Spleen (tissue), 11 donors: ENCODE results near the gene RASSF5. TPM values are rescaled to one million over a fixed set of nuclear protein-coding genes. Genes with fewer than 3 reads are reported as not detected.

Experiments
- DNase-seq: peaks from one replicate; pipeline ENCODE4 v3.0.0-alpha.2; 2020
- H3K27ac ChIP-seq, 8 donors: fragments of 200-600 bp; sonication (generic) in 7 of 8; 1 replicate in 4 of 8; 2 replicates in 4 of 8; pipeline versions ENCODE4 v1.5.0 to v1.8.0; 2016 to 2021; ENCODE audit warnings: inconsistent platforms in 4 of 8, mild to moderate bottlenecking in 4 of 8, moderate library complexity in 1 of 8
- H3K27me3 ChIP-seq, 7 donors: fragments of 200-600 bp; sonication (generic) in 6 of 7; replicated peaks in 1 of 7; 1 replicate in 4 of 7; 2 replicates in 3 of 7; pipeline versions ENCODE4 v1.5.0 to v1.8.0; 2016 to 2021; ENCODE audit warnings: inconsistent platforms in 3 of 7, mild to moderate bottlenecking in 1 of 7
- H3K36me3 ChIP-seq, 6 donors: fragments of 200-600 bp; sonication (generic) in 5 of 6; 1 replicate in 4 of 6; 2 replicates in 2 of 6; pipeline versions ENCODE4 v1.5.0 to v1.8.0; 2016 to 2021; ENCODE audit warnings: inconsistent platforms in 2 of 6
- H3K4me1 ChIP-seq, 6 donors: fragments of 200-600 bp; sonication (generic) in 5 of 6; 1 replicate in 3 of 6; 2 replicates in 3 of 6; pipeline versions ENCODE4 v1.5.0 to v1.8.0; 2016 to 2021; ENCODE audit warnings: inconsistent platforms in 3 of 6
- H3K4me3 ChIP-seq, 8 donors: fragments of 200-600 bp; sonication (generic) in 7 of 8; 1 replicate in 4 of 8; 2 replicates in 4 of 8; pipeline versions ENCODE4 v1.5.0 to v1.8.0; 2016 to 2021; ENCODE audit warnings: inconsistent platforms in 4 of 8, mild to moderate bottlenecking in 4 of 8, moderate library complexity in 2 of 8
- H3K9me3 ChIP-seq, 8 donors: fragments of 200-600 bp; sonication (generic) in 7 of 8; 1 replicate in 4 of 8; 2 replicates in 4 of 8; pipeline versions ENCODE4 v1.5.0 to v1.8.0; 2016 to 2021; ENCODE audit warnings: inconsistent platforms in 4 of 8
- POLR2A ChIP-seq, 3 donors: fragments of 450-650 bp; IDR thresholded peaks; one replicate each; pipeline ENCODE4 v1.5.1; 2017; ENCODE audit warnings: antibody characterized with exemption in 3 of 3, mild to moderate bottlenecking in 1 of 3
- POLR2AphosphoS5 ChIP-seq, 3 donors: sonication (generic); formaldehyde crosslinking; IDR thresholded peaks; one replicate each; pipeline ENCODE4 v1.5.1; 2017; ENCODE audit warnings: antibody characterized with exemption in 3 of 3
- WGBS, 5 donors: extraction: QIAGEN DNeasy Blood & Tissue Kit in 3 of 5; methylation state at CpG; one replicate each; pipeline versions ENCODE4 v1.1.5 to v1.1.7; 2013 to 2018; 5-methylcytosine and 5-hydroxymethylcytosine counted together
- intact Hi-C: fragments of 100-400 bp; cut with DNase I; formaldehyde crosslinking; loops from one replicate; pipeline ENCODE4 v1.15.0; 2023; ENCODE audit warnings: low total_unique reads
- polyA plus RNA-seq, 3 donors: library from polyadenylated mRNA; stranded (reverse); fragments of 200-250 nt; gene quantifications; one replicate each; pipeline ENCODE4 v1.2.1, GENCODE V29; 2013
- total RNA-seq, 7 donors: library from RNA; depleted of rRNA in 3 of 7; stranded (reverse); fragments of >200 nt in 3 of 7; fragmentation: NEBNext Ultra II Directional in 4 of 7; extraction: Animal tissue kit (Norgen Biotek cat#: 25700) in 4 of 7; gene quantifications; one replicate each; pipeline versions ENCODE4 v1.1.0 to v1.2.1, GENCODE V29; 2016 to 2021
- TF ChIP-seq, protein P1 (sequence below), 11 experiments: fragments of 200-600 bp in 7 of 11; fragments of 450-650 bp in 4 of 11; sonication (generic) in 4 of 11; IDR thresholded peaks in 8 of 11; conservative IDR thresholded peaks in 3 of 11; 1 replicate in 7 of 11; 2 replicates in 4 of 11; pipeline versions ENCODE4 v1.4.0 to v1.8.0; 2016 to 2021; ENCODE audit warnings: antibody characterized with exemption in 11 of 11, inconsistent platforms in 4 of 11, mild to moderate bottlenecking in 1 of 11
- donor health status: healthy with polysubstance abuse.
- donor health status: DM: no; HTN: no; CAD: no; lungs with moderate emphysema.
- donor health status: DM: no; HTN: no; CAD: no.
- donor health status: Bipolar disorder and iron deficiency.
- donor health status: healthy.
- donor health status: DM: no; HTN: no; CAD: no.
- donor health status: DM: yes; HTN: yes; CAD: no.

Gene RASSF5
- total and polyA plus RNA-seq, 10 donors: 32.2 to 168 (median 127) TPM

DNA sequence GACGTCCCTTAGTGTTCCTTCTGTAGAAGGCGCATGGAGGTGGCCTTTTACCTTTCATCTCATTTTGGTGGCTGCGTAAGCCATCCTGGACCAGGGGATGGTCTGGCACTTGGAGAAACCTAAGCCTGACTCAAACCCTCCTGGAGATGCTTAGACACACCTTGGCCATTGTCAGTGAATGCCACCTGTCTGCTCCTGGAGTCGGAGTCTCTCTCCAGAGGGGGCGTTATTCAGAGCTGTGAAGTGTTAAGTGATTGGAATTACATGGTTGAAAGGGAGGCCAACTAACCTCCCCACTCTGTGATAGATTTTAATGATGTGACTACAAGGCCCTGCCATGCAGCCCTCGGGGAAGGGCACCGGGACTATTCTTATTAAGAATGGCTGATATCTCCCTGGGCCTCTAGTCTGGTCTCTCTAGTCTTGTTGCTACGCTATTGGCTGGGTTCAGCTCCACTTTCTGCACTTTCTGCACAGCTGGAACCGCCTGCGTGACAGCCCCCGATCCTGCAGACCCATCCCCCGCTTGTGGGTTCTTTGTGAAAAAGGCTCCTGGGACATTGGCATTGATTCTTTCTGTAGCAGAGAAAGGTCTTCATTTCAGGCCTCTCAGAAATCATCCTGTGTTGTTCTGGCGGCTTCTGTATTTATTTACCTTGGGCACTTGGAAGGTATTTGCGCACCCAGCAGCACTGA, 4.2 kb downstream of the RASSF5 start:
- H3K36me3 ChIP-seq: no peaks in the 10 kb centered on the region
- H3K27ac ChIP-seq: peak overlapping the region in 7 of 8 donors; percentile 9 to 64 (median 51)
- 77 to 83% (median 82%) methylated on average over 14 of the region's 14 CpGs for WGBS, 5 donors
- DNase-seq: peak; percentile 31
- no peaks in the 10 kb centered on the region for H3K9me3 ChIP-seq
- TF ChIP-seq, protein P1, sequence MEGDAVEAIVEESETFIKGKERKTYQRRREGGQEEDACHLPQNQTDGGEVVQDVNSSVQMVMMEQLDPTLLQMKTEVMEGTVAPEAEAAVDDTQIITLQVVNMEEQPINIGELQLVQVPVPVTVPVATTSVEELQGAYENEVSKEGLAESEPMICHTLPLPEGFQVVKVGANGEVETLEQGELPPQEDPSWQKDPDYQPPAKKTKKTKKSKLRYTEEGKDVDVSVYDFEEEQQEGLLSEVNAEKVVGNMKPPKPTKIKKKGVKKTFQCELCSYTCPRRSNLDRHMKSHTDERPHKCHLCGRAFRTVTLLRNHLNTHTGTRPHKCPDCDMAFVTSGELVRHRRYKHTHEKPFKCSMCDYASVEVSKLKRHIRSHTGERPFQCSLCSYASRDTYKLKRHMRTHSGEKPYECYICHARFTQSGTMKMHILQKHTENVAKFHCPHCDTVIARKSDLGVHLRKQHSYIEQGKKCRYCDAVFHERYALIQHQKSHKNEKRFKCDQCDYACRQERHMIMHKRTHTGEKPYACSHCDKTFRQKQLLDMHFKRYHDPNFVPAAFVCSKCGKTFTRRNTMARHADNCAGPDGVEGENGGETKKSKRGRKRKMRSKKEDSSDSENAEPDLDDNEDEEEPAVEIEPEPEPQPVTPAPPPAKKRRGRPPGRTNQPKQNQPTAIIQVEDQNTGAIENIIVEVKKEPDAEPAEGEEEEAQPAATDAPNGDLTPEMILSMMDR (IDR thresholded peaks at IDR 0.05 in 8 of 11, conservative IDR thresholded peaks at IDR 0.05 in 3 of 11): no peak
- TF ChIP-seq POLR2A (IDR thresholded peaks at IDR 0.05): no peak
- TF ChIP-seq POLR2AphosphoS5 (IDR thresholded peaks at IDR 0.05): no peak
- intact Hi-C loops: no loop called here
- peak overlapping the region in 3 of 8 donors; percentile 76 to 93 (median 80) for H3K4me3 ChIP-seq
- peaks cover 10 to 88% (median 60%) of the 10 kb centered on the region in 6 donors for H3K4me1 ChIP-seq
- H3K27me3 ChIP-seq: peaks cover 0 to 53% (median 14%) of the 10 kb centered on the region in 7 donors

DNA sequence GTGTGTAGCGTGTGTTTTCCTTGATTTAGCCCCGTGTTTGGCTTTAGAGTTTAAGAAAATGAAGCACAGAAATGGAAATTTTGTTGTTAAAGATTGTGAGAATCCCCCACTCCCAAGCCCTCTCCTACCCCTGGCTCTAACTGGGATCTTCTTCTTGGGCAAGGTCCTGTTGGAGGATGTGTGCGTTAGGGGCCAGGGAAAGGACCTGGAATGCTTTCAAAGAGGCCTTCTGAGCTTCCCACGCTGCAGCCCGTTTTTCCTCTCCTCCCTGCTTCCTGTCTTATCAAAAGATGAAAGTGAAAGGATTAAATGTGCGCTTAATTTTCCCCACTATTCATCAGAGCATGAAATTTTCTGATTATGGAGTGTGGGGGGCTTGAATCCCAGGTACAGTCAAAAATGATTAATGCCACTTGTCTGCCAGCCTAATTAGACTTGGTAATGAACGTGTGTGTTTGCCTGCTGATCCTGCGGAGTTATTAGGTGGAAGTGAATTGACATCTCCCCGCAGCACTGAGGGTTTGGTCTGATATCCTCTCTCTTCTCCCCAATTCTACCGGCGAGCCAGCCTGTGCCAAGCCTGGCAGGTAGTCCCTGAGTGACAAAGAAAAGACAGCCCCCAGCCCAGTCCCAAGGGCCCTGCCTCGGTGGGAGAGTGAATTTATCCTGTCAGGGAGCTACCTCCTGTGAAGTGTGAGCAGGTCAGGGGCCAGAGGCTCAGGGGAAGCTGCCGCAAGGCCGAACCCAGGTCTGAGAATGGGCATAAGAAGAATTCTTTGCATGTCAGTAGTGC, 4.9 kb downstream of the RASSF5 start:
- 40 to 72% (median 52%) methylated on average over 13 to 14 of the region's 14 CpGs for WGBS, 5 donors
- Histone ChIP-seq H3K4me1 (peaks cover 10 to 88% (median 56%) of the 10 kb centered on the region in 6 donors), H3K27ac (peak overlapping the region; percentile 2 to 64 (median 48)), H3K9me3 (no peaks in the 10 kb centered on the region), H3K27me3 (peaks cover 0 to 45% (median 14%) of the 10 kb centered on the region in 7 donors), H3K4me3 (peak overlapping the region in 4 of 8 donors; percentile 2 to 93 (median 78)), H3K36me3 (no peaks in the 10 kb centered on the region)
- intact Hi-C loops: no loop called here
- TF ChIP-seq POLR2A (IDR thresholded peaks at IDR 0.05) (no peak), POLR2AphosphoS5 (IDR thresholded peaks at IDR 0.05) (no peak)
- TF ChIP-seq, protein P1 (IDR thresholded peaks at IDR 0.05 in 8 of 11, conservative IDR thresholded peaks at IDR 0.05 in 3 of 11): no peak
- peak; percentile 53 for DNase-seq

DNA sequence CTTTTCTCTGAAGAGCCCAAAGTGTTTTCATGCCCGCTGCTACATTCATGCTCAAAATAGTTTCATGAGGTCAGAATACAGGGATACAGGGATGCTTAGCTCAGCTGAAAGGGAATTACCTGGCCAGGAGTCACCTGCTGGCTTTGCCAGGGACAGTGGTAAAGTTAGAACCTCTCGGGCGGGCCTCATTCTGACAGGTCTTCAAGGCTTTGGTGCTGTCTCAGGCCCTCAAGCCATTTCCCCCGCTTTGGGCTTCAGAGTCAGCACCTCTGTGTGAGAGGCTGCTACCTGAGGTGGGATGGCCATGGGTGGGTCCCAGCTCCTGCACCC, 5.5 kb downstream of the RASSF5 start:
- WGBS, 5 donors: 86 to 100% (median 91%) methylated on average over 4 of the region's 4 CpGs
- DNase-seq: peak; percentile 41
- intact Hi-C loops: no loop called here
- peak overlapping the region in 1 of 8 donors; percentile 80 for H3K4me3 ChIP-seq
- peak overlapping the region; percentile 2 to 64 (median 48) for H3K27ac ChIP-seq
- H3K27me3 ChIP-seq: peaks cover 0 to 40% (median 14%) of the 10 kb centered on the region in 7 donors
- TF ChIP-seq POLR2AphosphoS5 (IDR thresholded peaks at IDR 0.05) (no peak), POLR2A (IDR thresholded peaks at IDR 0.05) (no peak)
- TF ChIP-seq, protein P1 (IDR thresholded peaks at IDR 0.05 in 8 of 11, conservative IDR thresholded peaks at IDR 0.05 in 3 of 11): no peak
- H3K9me3 ChIP-seq: no peaks in the 10 kb centered on the region
- no peaks in the 10 kb centered on the region for H3K36me3 ChIP-seq
- H3K4me1 ChIP-seq: peaks cover 10 to 86% (median 51%) of the 10 kb centered on the region in 6 donors
